ENCODE measurements around the gene NLGN4X. TPM values are rescaled to one million over a fixed set of nuclear protein-coding genes. Genes with fewer than 3 reads are reported as not detected.

Gene NLGN4X
- total RNA-seq, 1 experiment from 2014 or later: 0.05 TPM

DNA sequence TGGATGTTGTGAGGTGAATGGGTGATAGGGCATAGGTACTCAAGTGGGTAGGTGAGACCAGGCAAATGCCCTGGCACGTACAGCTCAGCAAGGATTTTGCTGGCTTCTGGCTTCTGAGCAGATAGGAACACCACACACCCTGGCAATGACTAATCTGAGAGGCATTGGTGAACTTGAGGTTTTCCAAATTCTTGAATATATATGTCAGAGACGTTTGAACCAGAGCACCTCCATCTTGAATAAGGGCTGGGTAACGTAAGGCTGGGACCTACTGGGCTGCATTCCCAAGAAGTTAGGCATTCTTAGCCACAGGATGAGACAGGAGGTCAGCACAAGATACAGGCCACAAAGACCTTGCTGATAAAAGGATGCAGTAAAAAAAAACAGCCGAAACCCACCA, 204.5 kb downstream of the NLGN4X start (continued):
- TF ChIP-seq, protein P1, sequence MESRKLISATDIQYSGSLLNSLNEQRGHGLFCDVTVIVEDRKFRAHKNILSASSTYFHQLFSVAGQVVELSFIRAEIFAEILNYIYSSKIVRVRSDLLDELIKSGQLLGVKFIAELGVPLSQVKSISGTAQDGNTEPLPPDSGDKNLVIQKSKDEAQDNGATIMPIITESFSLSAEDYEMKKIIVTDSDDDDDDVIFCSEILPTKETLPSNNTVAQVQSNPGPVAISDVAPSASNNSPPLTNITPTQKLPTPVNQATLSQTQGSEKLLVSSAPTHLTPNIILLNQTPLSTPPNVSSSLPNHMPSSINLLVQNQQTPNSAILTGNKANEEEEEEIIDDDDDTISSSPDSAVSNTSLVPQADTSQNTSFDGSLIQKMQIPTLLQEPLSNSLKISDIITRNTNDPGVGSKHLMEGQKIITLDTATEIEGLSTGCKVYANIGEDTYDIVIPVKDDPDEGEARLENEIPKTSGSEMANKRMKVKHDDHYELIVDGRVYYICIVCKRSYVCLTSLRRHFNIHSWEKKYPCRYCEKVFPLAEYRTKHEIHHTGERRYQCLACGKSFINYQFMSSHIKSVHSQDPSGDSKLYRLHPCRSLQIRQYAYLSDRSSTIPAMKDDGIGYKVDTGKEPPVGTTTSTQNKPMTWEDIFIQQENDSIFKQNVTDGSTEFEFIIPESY (IDR thresholded peaks at IDR 0.05; ENCODE audit: extremely low read depth, insufficient replicate concordance, low read length): no peak
- no peak for TF ChIP-seq RAD21 (IDR thresholded peaks at IDR 0.05; ENCODE audit: low read depth)

DNA sequence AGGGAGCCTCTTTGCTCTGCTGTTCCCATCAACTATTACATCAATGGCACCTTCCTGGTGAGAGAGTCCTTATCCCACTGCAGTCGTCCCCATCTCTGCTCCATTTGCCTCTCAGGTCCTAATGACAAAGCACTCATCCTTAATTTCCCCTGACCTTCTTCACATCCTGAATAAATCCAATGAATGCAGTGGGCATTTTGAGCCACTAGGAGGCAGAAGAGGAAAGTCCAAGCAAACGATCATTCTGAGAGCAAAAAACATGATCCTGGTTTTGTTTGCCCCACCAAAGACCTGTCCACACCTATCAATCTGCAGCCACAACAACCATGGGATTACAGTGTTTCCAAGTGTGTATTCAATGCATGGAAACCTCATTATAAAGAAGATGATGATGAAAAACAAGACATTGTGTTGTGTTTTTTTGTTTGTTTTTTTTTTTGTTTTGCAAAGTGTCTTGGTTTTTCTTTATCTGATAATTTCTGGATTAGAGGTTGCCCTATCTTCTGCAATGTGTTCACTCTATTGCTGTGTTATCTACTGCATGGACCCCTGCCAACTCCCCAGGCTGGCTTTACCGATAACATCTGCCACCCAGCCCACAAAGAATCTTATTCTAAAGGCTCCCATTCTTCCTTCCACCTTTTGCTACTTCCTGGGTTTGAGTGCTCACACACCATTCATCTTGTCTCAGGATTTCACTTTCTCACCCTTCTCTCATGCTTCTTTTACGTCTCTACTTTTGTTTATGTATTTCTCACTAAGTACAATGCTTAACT, 207.2 kb downstream of the NLGN4X start:
- Histone ChIP-seq H3K4me2 (ENCODE audit: low read length) (no peak overlapping the region), H3K4me3 (replicated peaks in 1 of 2; ENCODE audit: low read depth in 1 of 2, low read length in 2 of 2) (no peak overlapping the region), H4K20me1 (ENCODE audit: insufficient read depth) (no peaks in the 10 kb centered on the region), H3K36me3 (ENCODE audit: control insufficient read depth in 1 of 2, insufficient read depth in 2 of 2, low read length in 2 of 2) (no peaks in the 10 kb centered on the region), H3K4me1 (ENCODE audit: control insufficient read depth in 1 of 2, insufficient read depth in 2 of 2, low read length in 2 of 2) (no peaks in the 10 kb centered on the region), H3K9ac (ENCODE audit: low read length) (no peak overlapping the region), H3K9me3 (ENCODE audit: control insufficient read depth in 1 of 2, insufficient read depth in 1 of 2, low read depth in 1 of 2, low read length in 2 of 2) (no peaks in the 10 kb centered on the region), H3K79me2 (ENCODE audit: insufficient read depth, low read length) (no peaks in the 10 kb centered on the region), H3K27ac (ENCODE audit: low read depth, low read length) (no peak overlapping the region), H3K9me2 (ENCODE audit: insufficient read depth) (no peaks in the 10 kb centered on the region), H3K27me3 (ENCODE audit: insufficient read depth, low read length) (no peaks in the 10 kb centered on the region), H2AFZ (ENCODE audit: low read depth, low read length, poor library complexity, severe bottlenecking) (no peak overlapping the region)
- ChIA-PET CTCF (no interaction called here), RAD21 (ENCODE audit: low non-redundant PET in 1 of 2, low total read pairs in 2 of 2, uncharacterized antibody in 2 of 2, unreplicated experiment in 2 of 2) (no interaction called here), POLR2A (no interaction called here)
- BruUV-seq (replicated peaks): no TSS peak
- ATAC-seq (no peak), DNase-seq (ENCODE audit: low read depth, low spot score) (no peak)
- intact Hi-C loops (cut with micrococcal nuclease): no loop called here
- TF ChIP-seq SP1 (IDR thresholded peaks at IDR 0.05; ENCODE audit: low read depth) (no peak), CBX3 (IDR thresholded peaks at IDR 0.05; ENCODE audit: low read depth) (no peak), EZH2 (IDR thresholded peaks at IDR 0.05) (no peak), SIN3A (IDR thresholded peaks at IDR 0.05; ENCODE audit: low read depth) (no peak), SRF (IDR thresholded peaks at IDR 0.05; ENCODE audit: low read depth) (no peak), JUND (IDR thresholded peaks at IDR 0.05) (no peak), RAD21 (IDR thresholded peaks at IDR 0.05; ENCODE audit: low read depth) (peak; percentile 12; the same call in 1 of the 2 replicates)
- TF ChIP-seq, protein P2, sequence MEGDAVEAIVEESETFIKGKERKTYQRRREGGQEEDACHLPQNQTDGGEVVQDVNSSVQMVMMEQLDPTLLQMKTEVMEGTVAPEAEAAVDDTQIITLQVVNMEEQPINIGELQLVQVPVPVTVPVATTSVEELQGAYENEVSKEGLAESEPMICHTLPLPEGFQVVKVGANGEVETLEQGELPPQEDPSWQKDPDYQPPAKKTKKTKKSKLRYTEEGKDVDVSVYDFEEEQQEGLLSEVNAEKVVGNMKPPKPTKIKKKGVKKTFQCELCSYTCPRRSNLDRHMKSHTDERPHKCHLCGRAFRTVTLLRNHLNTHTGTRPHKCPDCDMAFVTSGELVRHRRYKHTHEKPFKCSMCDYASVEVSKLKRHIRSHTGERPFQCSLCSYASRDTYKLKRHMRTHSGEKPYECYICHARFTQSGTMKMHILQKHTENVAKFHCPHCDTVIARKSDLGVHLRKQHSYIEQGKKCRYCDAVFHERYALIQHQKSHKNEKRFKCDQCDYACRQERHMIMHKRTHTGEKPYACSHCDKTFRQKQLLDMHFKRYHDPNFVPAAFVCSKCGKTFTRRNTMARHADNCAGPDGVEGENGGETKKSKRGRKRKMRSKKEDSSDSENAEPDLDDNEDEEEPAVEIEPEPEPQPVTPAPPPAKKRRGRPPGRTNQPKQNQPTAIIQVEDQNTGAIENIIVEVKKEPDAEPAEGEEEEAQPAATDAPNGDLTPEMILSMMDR (IDR thresholded peaks at IDR 0.05 in 2 of 3, conservative IDR thresholded peaks at IDR 0.05 in 1 of 3; ENCODE audit: borderline replicate concordance in 1 of 3, insufficient read depth in 1 of 3, low read depth in 2 of 3, low read length in 2 of 3): peak in 1 of 3 experiments; percentile 9; a peak in 1 of 6 replicates

Data from HCT116 (cell line).